ENCODE results near the gene MAZ.
A peak's percentile ranks its signal among the peaks of the same experiment; 100 is the strongest.

The MAZ gene

DNA sequence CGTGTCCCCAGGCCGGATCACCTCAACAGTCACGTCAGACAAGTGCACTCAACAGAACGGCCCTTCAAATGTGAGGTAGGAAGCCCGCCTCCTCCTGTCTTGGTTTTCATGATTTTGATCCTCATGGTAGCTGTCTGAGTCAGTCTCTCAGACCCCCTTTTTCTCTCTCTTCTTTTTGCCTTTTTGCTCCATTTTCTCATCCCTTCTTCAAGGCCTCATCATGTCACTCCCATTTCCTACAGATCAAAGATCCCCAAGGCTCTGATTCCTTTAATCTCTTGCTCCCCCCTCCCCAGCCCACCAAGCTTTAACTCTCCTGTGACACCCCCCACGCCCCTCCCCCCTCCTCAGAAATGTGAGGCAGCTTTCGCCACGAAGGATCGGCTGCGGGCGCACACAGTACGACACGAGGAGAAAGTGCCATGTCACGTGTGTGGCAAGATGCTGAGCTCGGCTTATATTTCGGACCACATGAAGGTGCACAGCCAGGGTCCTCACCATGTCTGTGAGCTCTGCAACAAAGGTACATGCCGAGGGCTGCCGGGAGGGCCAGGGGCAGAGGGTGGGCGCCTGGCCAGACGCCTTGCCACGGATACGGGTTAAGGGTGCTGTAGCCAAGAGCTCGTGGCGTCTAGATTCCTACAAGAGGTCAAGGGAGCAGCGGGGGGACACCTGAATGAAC lies 2.0 kb downstream of the MAZ start:
- no peak for DNase-seq (ENCODE audit: low read depth)
- peak overlapping the region; percentile 89 for H3K4me3 ChIP-seq (ENCODE audit: low read depth, low read length)
- TF ChIP-seq, protein P1, sequence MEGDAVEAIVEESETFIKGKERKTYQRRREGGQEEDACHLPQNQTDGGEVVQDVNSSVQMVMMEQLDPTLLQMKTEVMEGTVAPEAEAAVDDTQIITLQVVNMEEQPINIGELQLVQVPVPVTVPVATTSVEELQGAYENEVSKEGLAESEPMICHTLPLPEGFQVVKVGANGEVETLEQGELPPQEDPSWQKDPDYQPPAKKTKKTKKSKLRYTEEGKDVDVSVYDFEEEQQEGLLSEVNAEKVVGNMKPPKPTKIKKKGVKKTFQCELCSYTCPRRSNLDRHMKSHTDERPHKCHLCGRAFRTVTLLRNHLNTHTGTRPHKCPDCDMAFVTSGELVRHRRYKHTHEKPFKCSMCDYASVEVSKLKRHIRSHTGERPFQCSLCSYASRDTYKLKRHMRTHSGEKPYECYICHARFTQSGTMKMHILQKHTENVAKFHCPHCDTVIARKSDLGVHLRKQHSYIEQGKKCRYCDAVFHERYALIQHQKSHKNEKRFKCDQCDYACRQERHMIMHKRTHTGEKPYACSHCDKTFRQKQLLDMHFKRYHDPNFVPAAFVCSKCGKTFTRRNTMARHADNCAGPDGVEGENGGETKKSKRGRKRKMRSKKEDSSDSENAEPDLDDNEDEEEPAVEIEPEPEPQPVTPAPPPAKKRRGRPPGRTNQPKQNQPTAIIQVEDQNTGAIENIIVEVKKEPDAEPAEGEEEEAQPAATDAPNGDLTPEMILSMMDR (IDR thresholded peaks at IDR 0.05; ENCODE audit: low read depth, low read length, missing control alignments), result no peak

DNA sequence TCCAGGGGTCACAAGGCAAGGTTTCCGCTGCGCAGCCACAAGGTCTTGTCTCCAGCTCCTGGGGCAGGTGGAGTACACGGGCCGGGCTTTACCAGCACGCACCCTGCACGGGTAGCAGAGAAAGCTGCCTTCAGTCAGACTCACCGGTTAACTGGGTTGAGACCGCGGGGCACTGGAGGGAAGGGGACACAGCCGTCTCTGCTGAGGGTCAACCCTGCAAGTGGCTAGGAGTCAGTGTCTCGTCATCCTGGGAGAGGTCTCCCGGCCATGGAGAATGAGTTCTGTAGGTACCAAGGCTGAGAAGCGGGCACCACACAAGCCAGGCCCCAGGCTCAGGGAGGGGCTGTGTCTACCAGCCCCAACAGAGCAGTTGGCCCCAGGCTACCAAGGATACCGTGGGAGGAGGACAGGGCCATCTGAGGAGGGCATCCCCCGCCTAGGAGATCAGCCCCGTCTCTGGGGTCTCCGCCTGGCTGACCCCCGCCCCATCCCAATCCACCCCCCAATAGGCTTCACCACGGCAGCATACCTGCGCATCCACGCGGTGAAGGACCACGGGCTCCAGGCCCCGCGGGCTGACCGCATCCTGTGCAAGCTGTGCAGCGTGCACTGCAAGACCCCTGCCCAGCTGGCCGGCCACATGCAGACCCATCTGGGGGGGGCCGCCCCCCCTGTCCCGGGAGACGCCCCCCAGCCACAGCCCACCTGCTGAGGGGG lies 2.9 kb downstream of the MAZ start:
- TF ChIP-seq, protein P1 (IDR thresholded peaks at IDR 0.05; ENCODE audit: low read depth, low read length, missing control alignments), result no peak
- H3K4me3 ChIP-seq (ENCODE audit: low read depth, low read length), result peak overlapping the region; percentile 89
- no peak for DNase-seq (ENCODE audit: low read depth)

DNA sequence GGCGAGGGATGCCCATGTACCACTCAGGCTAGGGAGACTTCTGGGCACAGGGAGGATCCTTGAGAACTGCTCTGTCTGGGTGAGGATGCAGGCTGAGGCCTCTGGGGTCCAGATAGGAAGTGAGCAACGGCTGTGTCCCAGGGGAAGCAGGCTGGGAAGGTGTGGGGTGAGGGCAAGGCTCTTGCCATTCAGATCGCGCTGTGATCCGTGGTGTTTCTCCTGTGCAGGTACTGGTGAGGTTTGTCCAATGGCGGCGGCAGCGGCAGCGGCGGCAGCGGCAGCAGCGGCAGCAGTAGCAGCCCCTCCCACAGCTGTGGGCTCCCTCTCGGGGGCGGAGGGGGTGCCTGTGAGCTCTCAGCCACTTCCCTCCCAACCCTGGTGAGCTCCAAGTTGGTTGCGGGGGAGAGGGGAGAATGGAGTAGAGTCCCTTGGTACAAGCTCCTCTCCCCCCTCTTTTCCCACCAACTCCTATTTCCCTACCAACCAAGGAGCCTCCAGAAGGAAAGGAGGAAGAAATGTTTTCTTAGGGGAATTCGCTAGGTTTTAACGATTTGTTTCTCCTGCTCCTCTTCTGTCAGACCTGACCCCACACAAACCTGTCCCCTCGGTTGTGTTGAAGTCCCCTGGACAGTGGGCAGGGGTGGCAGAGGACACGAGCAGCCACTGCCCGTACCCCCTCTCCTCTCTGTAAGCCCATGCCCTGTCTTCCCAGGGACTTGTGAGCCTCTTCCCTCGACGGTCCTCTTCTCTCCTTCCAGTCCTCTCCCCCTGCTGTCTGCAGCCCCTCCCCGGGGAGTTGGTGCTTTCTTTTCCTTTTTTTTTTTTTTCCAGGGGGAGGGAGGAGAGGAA lies 3.7 kb downstream of the MAZ start:
- H3K4me3 ChIP-seq (ENCODE audit: low read depth, low read length), result peak overlapping the region; percentile 30
- TF ChIP-seq, protein P1 (IDR thresholded peaks at IDR 0.05; ENCODE audit: low read depth, low read length, missing control alignments), result no peak
- DNase-seq (ENCODE audit: low read depth), result no peak

DNA sequence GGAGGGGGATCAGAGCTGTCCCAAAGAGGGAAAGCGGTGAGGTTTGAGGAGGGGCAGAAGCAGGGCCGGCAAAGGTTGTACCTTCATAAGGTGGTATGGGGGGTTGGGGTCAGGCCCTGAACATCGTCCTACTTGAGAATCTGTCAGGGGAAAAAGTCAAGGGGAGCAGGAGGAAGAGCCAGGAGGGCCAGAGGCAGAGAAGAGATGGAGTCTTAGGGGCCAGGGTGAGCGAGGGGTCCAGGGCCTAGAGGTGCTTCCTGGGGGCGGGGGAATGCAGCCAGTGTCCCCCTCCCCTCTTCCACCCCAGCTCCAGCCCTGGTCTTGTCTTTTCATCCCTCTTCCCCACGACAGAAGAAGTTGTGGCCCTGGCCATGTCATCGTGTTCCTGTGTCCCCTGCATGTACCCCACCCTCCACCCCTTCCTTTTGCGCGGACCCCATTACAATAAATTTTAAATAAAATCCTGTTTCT lies 4.4 kb downstream of the MAZ start:
- peak overlapping the region; percentile 54; the same call in 1 of the 2 replicates for H3K4me3 ChIP-seq (ENCODE audit: low read depth, low read length)
- DNase-seq (ENCODE audit: low read depth), result no peak
- TF ChIP-seq, protein P1 (IDR thresholded peaks at IDR 0.05; ENCODE audit: low read depth, low read length, missing control alignments), result no peak

DNA sequence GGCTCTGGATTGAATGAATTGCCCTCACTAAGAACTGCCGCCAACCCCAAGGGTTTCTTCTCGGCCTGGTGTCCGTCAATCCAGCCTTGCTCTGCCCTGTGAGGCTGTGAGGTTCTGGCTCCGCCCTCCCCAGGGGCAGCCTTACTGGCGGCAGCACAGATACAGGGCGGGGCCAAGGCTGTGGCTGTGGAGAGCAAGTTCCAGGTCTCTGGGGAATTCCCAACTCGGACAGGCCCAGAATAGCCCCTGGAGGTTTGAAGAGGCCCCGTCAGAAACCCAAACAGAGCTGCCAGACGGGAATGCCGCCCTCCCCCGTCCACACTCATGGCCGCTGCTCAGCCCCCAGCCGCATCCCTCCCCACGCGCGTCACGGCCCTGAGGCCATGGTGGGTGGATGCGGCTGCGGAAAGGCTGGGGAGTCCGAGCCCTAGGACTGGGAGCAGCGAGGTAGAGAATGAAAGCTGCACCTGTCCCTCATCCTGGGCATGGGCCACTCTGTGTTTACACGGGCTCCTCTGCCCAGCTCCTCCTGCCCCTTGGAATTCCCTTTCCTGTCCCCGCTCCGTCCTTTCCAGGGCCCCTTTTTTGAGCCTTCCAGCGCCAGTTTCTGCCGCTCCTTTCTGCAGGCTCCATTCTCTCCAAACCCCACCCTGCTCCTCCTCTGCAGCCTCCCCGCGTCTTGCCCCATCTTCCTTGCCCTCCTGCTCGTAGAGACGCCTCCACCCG lies 5.0 kb downstream of the MAZ start:
- peak overlapping the region; percentile 54 for H3K4me3 ChIP-seq (ENCODE audit: low read depth, low read length)
- TF ChIP-seq, protein P1 (IDR thresholded peaks at IDR 0.05; ENCODE audit: low read depth, low read length, missing control alignments), result no peak

DNA sequence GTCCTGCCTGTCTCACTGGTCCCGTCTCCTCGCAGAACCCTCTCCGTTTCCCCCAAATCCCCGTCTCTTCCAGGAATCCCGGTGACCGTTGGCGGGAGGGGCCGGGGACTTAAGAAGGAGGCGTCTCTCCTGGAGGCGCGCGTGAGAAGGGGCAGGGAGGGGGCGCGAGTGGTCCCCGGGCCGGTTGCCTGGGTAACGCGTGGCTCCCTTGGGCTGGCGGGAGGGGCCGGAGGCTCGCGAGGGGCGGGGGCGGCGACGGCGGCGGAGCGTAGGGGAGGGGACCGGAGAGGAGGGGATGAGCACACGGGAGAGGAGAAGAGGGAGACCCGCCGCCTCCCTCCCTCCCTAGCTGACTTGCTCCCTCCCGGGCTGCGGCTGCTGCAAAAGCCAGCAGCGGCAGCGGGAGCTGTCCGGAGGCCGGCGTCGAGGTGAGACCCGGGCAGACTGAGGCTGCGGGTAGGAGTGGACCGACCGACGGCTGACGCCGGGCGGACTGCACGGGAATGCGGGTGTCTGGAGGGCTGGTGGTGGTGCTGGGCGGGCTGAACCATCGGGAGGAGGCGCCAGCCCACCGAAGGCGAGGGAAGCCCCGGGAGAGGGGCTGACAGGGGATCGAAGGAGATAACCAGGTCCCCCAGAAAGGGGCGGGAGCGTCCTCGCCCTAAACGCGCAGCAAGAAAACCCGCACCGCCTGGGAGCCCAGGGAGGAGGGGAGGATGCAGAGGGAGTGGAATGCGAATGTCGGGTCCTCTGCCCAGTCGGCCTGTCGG lies 5.8 kb downstream of the MAZ start, which contains the start of gene PRRT2:
Gene PRRT2, plus strand, starts transcription at position 298 of the 770 bp plus-strand sequence. CDS start 862 bp downstream, outside the sequence.
- no peak for DNase-seq (ENCODE audit: low read depth)
- TF ChIP-seq, protein P1 (IDR thresholded peaks at IDR 0.05; ENCODE audit: low read depth, low read length, missing control alignments), result no peak
- H3K4me3 ChIP-seq (ENCODE audit: low read depth, low read length), result peak within 1 kb of the TSS; percentile 54

More for the DNA sequence above, 5.0 kb downstream of the MAZ start:
- DNase-seq (ENCODE audit: low read depth), result peak; percentile 80

Measured in GM12864 (cell line).